Measurements from ENCODE around the gene CHST14.

The CHST14 gene

GRCh38 chr15:40429068-40429710 is 41.6 kb upstream of the CHST14 start:
- H3K4me3 ChIP-seq (ENCODE audit: low read depth, low read length), result no peak overlapping the region
- DNase-seq (ENCODE audit: low read depth), result no peak
- in situ Hi-C loops (cut with HindIII; ENCODE audit: low sequenced_read_pairs), result no loop called here
- TF ChIP-seq CTCF (IDR thresholded peaks at IDR 0.05; ENCODE audit: low read depth, low read length, missing control alignments), result no peak

GRCh38 chr15:40430271-40430805 is 40.4 kb upstream of the CHST14 start:
- in situ Hi-C loops (cut with HindIII; ENCODE audit: low sequenced_read_pairs), result no loop called here
- no peak for DNase-seq (ENCODE audit: low read depth)
- no peak overlapping the region for H3K4me3 ChIP-seq (ENCODE audit: low read depth, low read length)
- no peak for TF ChIP-seq CTCF (IDR thresholded peaks at IDR 0.05; ENCODE audit: low read depth, low read length, missing control alignments)

- H3K4me3 ChIP-seq (ENCODE audit: low read depth, low read length), result no peak overlapping the region
Measured at GRCh38 chr15:40435023-40435709, 35.6 kb upstream of the CHST14 start.

GRCh38 chr15:40435710-40436089 is 35.1 kb upstream of the CHST14 start:
- TF ChIP-seq CTCF (IDR thresholded peaks at IDR 0.05; ENCODE audit: low read depth, low read length, missing control alignments), result no peak
- no peak for DNase-seq (ENCODE audit: low read depth)
- in situ Hi-C loops (cut with HindIII; ENCODE audit: low sequenced_read_pairs), result no loop called here
- peak overlapping the region; percentile 40 for H3K4me3 ChIP-seq (ENCODE audit: low read depth, low read length)

More at GRCh38 chr15:40435023-40435709, 35.6 kb upstream of the CHST14 start:
- DNase-seq (ENCODE audit: low read depth), result no peak
- in situ Hi-C loops (cut with HindIII; ENCODE audit: low sequenced_read_pairs), result no loop called here
- no peak for TF ChIP-seq CTCF (IDR thresholded peaks at IDR 0.05; ENCODE audit: low read depth, low read length, missing control alignments)

- in situ Hi-C loops (cut with HindIII; ENCODE audit: low sequenced_read_pairs), result no loop called here
- peak overlapping the region; percentile 40 for H3K4me3 ChIP-seq (ENCODE audit: low read depth, low read length)
- no peak for DNase-seq (ENCODE audit: low read depth)
- no peak for TF ChIP-seq CTCF (IDR thresholded peaks at IDR 0.05; ENCODE audit: low read depth, low read length, missing control alignments)
Measured at GRCh38 chr15:40436116-40436891, 34.5 kb upstream of the CHST14 start.

Measured in astrocyte of the cerebellum (primary cell).